IPS-NIHi11 (cell line): Measurements from ENCODE around the gene TTLL6.
A peak's percentile ranks its signal among the peaks of the same experiment; 100 is the strongest.
"Not testable (repeated sequence)": the region's sequence is repeated elsewhere in the genome, so short reads cannot be mapped to it uniquely, and the experiment has no call there.

Experiments used
- DNase-seq: peaks from one replicate; pipeline ENCODE4 v3.0.0; 2012; ENCODE audit warnings: mixed read lengths, low spot score

Gene TTLL6

DNA sequence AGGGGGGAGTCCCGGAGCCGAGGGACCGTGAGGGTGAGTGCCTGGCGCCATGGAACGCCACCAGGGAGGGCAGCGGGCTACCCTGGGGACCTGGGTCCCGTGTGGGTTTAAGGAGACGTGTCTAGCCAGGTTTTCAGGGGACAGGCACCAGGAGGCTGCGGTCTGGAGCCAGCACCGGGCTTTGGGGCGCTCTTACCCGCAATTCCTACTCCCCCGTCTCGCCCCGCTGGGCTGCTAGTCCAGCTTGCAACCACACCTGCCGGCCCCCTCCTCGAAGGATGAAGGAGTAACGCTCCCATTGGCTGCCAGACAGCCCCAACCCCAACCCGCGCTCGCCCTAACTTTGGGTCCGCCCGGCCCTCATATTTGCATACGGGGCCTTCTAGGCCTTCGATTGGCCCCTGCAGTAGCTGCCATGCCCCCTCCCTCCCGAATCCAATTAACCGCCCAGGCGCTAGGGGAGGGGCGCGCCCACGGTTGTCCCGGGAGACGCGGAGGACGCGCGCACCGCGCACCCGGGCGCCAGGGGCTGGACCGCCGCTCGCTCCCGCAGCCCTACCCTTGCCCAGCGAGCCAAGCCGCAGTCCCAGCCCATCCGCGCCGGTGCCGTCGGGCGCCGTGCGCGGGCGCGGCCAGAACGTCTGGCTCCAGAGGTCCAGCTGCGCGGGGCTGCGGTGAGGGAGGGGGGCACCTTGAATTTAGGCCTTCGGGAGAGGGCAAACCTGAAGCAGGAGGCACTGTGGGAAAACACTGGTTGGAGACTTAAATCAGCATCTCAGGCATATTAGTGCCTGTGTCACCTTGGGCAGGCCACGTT, at the start of gene TTLL6:
Gene TTLL6 (minus strand): TSS at position 456 of the 817 bp plus-strand sequence. CDS start 157 bp downstream, at position 299.
- peak; percentile 97 for DNase-seq

DNA sequence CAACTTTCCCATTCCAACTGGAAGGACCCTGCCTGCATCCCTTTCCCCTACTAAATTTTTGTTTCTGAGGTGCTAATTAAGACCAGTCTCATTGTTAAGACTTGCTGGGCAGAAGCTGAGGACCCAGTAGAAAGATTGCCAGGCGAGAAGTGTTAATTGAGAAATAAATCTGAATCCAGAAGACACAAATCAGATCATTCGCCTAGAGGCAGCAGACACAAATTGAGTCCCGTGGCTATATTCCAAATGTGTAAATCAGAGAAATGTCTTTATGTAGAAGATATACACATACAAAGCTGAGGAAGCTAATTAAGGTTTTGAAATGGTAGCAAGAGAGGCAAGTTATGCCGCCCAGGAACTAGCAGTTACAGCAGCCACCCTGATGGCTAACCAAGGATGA, 43.4 kb upstream of the TTLL6 start:
- DNase-seq: no peak

DNA sequence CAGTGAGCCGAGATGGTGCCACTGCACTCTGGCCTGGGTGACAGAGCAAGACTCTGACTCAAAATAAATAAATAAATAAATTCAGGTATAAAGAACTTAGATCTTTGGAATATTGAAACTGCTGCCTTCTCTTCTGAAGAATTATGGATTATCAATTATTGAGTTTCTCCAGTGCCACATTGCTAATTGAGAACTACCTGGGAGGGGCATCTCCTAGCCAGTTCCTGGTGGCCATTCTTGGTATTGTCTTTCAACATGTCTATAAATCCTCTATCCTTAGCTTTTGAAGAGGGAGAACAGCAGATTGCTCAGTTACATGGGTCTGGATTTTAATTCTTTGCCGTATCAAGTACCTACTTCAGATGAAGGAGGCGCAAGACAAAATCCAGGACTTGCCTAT, 43.0 kb upstream of the TTLL6 start:
- DNase-seq: no peak

- DNase-seq: no peak
These were observed 39.2 kb upstream of the TTLL6 start for GRCh38 chr17:48856122-48856821.

DNA sequence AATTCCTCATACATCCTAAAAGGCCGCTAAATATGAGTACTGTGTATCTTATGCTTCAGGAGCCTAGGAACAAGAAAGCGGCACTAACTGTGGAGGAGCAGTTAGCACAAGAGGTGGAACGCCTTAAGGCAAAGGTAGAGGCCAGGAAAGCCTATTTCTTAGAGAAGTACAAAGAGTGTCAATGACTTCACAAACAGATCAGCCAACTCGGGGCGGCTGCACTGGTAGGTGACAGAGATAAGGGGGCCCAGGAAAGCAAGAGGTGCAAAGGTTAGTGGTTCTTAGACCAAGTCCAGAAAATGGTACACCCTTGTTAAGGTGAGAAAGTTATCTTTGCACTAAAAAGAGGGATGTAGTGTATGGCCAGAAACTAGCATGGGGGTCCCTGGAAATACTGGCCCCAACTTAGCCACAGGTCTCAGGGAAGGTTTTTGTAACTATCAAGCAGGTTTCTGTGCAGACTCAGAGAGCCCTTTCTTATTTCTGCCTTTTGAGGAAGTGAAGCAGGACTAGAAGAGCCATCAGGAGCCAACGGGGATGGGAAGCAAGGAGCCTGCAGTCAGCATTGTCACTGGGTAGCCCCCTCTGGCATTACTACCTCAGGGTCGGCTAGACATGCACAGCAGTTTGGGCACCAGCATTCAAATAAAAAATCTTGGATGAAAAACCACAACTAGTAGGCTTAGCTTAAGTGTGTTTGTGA, 37.9 kb upstream of the TTLL6 start:
- DNase-seq: no peak

DNA sequence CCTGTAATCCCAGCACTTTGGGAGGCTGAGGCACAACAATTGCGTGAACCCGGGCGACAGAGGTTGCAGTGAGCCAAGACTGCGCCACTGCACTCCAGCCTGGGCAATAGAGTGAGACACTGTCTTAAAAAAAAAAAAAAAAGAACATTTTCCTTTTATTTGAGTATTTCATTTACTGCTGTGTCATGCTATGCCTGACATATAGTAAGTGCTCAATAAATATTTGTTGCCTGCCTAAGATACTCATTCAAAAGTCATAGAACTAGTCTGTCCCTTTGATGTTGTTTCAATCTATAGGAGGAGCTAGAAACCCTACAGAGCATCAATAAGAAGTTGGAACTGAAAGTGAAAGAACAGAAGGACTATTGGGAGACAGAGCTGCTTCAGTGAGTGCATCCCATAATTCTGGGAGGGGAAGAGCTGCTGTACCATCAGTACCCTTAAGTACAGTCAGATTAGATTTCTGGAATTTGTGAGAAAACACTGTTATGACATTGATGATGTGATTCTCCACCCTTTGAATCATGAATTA, 33.8 kb upstream of the TTLL6 start:
- no peak for DNase-seq

GRCh38 chr17:48843187-48843900, 26.3 kb upstream of the TTLL6 start:
- DNase-seq: no peak

GRCh38 chr17:48842746-48843145, 25.7 kb upstream of the TTLL6 start:
- DNase-seq: no peak

GRCh38 chr17:48841395-48841831, 24.4 kb upstream of the TTLL6 start:
- no peak for DNase-seq

DNA sequence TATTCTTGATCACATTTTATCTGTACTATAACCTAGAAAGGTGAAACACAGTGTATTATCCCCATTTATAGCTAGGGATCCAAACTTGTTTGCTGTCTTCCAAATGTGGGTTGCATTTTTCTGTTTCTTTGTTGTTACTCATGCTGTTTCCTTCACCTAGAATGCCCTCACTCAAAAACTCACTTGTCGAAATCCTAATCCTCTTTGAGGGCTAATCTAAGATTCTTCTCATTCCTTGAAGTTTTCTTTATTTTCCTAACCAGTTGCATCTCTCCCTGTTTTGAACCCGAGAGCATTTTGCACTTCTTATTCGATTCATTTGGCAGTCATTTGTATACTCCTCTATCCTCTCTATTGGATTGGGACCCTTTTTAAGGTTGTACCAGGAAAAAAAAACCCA, 23.4 kb upstream of the TTLL6 start:
- DNase-seq: no peak

DNA sequence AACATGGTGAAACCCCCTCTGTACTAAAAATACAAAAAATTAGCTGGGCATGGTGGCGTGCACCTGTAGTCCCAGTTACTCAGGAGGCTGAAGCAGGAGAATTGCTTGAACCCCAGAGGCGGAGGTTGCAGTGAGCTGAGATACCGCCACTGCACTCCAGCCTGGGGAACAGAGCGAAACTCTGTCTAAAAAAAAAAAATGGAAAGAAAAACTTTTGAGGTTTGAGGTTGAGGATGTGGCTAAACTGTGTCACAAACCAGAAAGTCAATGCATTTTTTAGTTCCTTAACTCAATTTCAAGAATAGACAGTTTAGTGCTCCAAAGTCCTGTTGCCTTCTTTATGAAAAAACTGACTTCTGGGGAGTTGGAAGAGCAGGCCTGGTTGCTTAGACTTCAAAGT, 20.4 kb upstream of the TTLL6 start:
- not testable (repeated sequence) for DNase-seq

DNA sequence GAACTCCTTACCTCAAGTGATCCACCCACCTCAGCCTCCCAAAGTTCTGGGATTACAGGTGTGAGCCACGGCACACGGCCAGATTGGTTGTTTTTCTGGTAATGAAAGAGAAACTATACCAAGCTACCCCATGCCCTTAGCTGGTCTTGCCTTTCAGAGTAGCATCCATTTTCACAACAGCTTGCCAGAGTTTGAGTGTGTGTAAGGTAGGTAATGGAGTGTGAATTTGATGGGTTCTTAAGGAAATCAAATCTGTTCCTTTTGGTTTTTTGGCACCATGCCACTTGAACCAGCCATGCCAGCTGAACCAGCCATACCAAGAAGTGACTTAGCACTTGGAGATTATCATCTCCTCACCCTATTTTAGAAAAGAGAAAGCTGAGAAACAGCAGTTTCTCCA, 18.9 kb upstream of the TTLL6 start:
- no peak for DNase-seq

DNA sequence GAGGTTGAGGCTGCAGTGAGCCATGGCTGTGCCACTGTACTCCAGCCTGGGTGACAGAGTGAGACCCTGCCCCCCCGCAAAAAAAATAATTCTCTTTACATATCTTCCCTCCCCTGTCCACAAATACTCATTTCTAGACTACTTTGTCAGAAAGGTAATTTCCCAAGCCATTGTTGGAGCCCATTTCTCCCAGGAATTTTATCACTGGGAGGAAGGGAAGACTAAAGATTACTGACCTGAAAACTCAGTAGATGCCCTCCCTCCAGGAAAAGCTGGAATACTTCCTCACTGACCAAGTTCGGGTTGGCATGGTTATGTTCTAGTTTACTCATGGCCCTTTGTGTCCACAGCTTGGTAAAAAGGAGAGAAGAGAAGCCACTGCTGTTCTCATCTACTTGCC, 17.9 kb upstream of the TTLL6 start:
- no peak for DNase-seq

DNA sequence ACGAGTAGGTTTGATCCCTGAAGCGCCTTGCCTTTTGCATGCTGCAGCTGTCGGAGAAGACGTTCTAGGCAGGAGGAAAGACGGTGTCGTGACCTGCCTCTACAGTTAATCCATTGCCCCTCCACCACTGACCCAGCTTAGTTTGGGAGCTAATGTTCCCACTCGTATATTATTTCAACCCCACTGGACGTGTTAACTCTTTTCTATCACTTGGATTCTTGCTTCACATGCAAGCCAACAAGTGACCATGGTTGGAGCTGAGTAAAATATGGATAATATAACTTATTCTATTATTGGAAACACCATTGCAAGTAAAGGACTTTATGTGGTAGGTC, 14.5 kb upstream of the TTLL6 start:
- no peak for DNase-seq

GRCh38 chr17:48830840-48831548, 14.0 kb upstream of the TTLL6 start, which contains the start of gene CALCOCO2:
TSS of gene CALCOCO2 (plus strand) at chr17:48831035. CDS start at chr17:48841708, 10,673 bp downstream.
- DNase-seq: peak; percentile 97

- no peak for DNase-seq
These were observed 8.7 kb upstream of the TTLL6 start for GRCh38 chr17:48825446-48826381.

DNA sequence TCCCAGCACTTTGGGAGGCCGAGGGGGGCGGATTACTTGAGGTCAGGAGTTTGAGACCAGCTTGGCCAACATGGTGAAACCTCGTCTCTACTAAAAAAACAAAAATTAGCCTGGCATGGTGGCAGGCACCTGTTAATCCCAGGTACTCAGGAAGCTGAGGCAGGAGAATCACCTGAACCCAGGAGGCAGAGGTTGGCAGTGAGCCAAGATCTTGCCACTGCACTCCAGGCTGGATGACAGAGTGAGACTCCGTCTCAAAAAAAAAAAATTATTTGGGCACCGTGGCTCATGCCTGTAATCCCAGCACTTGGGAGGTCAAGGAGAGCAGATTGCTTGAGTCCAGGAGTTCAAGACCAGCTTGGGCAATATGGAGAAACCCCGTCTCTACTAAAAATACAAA, 3.9 kb upstream of the TTLL6 start:
- DNase-seq: not testable (repeated sequence)

- DNase-seq: no peak
These were observed 2.4 kb upstream of the TTLL6 start for GRCh38 chr17:48819466-48819865.

DNA sequence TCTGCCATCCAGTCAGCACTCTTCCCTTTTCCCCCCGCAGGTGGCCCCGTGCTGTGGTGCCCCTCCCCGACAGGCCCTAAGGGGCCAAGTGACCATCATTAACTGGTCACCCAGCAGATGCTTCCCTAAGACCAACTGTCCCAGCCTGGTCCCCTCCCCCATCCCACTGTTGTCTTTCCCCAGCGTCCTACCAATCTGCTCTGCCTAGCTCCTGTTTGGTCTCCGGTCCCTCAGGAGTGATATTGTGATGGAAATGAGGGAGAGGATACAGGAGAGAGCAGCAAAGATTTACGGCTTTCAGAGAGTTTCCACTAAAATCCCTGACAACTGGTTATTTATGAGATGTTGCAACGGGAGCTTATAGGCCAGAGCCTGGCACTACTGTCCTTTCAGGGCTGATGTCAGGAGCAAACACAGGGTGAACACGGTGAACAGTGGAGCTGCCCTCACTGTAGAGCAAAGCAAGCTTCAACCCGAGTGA, 1.4 kb upstream of the TTLL6 start:
- peak; percentile 66 for DNase-seq

GRCh38 chr17:48816438-48816773, 623 bp downstream of the TTLL6 start:
- DNase-seq: no peak
